ENCODE measurements around the gene AP4E1. TPM values are rescaled to one million over a fixed set of nuclear protein-coding genes. Genes with fewer than 3 reads are reported as not detected.
"Not testable (repeated sequence)": the region's sequence is repeated elsewhere in the genome, so short reads cannot be mapped to it uniquely, and the experiment has no call there.

The AP4E1 gene
- polyA plus RNA-seq, 3 donors, result 6.9 to 9.9 (median 9.2) TPM

DNA sequence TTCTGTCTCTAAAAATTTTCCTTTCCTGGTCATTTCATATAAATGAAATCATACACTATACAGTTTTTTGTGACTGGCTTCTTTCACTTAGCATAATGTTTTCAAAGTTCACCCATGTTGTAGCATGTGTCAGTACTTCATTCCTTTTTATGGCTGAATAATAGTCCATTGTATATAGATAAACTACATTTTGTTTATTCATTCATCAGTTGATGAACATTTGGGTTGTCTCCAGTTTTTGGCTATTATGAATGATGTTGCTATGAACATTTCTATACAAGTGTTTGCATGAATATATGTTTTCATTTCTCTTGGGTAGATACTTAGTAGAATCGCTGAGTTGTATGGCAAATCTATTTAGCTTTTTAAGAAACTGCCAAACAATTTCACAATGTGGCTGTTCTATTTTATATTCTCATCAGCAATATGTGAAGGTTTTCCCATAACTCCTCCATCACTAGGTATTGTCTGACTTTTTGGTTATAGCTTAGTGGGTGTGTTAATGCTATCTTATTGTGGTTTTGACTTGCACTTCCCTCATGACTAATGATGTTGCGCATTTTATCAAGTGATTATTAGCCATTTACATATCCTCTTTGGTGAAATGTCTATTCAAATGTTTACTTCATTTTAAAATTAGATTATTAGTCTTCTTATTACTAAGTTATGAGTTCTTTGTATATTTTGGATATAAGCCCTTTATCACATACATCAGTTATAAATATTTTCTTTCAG lies 21.7 kb upstream of the AP4E1 start:
- no peak for DNase-seq

DNA sequence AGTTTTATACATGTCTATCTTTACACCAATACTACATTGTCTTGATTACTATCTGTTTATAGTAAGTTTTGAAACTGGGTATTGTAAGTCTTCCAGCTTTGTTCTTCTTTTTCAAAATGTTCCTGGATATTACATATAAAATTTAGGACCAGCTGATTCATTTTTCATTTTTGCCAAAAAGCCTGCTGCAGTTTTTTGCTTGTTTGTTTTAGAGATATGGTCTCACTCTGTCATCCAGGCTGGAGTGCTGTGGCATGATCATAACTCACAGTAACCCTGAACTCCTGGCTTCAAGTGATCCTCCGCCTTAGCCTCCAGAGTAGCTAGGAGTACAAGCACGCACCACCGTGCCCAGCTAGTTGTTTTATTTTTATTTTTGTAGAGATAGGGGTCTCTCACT lies 20.4 kb upstream of the AP4E1 start:
- no peak for DNase-seq

DNA sequence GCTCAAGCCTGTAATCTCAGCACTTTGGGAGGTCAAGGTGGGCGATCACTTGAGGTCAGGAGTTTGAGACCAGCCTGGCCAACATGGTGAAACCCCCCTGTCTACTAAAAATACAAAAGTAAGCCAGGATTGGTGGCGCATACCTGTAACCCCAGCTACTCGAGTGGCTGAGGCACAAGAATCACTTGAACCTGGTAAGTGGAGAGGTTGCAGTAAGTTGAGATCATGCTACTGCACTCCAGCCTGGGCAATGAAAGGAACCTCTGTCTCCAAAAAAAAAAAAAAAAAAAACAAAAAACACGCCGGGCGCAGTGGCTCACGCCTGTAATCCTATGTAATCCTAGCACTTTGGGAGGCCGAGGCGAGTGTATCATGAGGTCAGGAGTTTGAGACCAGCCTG lies 18.9 kb upstream of the AP4E1 start:
- DNase-seq, result no peak

- DNase-seq, result no peak
These were observed 17.7 kb upstream of the AP4E1 start for GRCh38 chr15:50890751-50891150.

DNA sequence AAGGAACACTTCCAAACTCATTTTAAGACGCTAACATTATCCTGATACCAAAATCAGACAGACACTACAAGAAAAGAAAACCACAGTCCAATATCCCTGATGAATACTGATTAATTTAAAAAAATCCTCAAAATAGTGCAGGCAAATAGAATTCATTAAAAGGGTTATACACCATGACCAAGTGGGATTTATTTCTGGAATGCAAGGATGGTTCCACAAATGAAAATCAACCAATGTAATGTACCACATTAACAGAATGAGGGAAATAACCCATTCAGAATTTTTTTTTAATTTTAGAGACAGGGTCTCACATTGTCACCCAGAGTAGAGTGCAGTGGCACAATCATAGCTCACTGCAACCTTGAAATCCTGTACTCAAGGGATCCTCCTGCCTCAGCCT lies 17.3 kb upstream of the AP4E1 start:
- no peak for DNase-seq

- no peak for DNase-seq
These were observed 14.5 kb upstream of the AP4E1 start for GRCh38 chr15:50893976-50894375.

GRCh38 chr15:50901390-50901789 lies 7.1 kb upstream of the AP4E1 start:
- DNase-seq, result not testable (repeated sequence)

DNA sequence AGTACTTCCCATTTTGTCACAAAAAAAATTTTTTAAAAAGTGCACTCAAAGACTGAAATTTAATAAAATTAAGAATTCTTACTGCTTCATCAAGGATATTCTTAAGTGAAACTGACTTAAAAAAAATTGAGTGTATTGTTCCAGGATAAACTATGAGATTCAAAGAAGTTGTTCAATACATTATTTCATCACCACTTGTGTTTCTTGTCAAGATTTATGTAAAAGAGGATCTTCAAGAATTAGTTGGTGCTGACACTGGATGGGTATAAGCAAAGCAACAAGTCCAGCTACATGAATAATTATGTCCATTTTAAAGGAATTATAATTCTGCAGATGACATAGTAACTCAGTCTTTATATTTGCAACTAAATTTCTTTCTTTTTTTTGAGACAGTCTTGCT lies 4.3 kb upstream of the AP4E1 start:
- DNase-seq, result no peak

- no peak for DNase-seq
These were observed 3.4 kb upstream of the AP4E1 start for GRCh38 chr15:50905055-50905454.

GRCh38 chr15:50906954-50907600 lies 1.4 kb upstream of the AP4E1 start:
- DNase-seq, result no peak

DNA sequence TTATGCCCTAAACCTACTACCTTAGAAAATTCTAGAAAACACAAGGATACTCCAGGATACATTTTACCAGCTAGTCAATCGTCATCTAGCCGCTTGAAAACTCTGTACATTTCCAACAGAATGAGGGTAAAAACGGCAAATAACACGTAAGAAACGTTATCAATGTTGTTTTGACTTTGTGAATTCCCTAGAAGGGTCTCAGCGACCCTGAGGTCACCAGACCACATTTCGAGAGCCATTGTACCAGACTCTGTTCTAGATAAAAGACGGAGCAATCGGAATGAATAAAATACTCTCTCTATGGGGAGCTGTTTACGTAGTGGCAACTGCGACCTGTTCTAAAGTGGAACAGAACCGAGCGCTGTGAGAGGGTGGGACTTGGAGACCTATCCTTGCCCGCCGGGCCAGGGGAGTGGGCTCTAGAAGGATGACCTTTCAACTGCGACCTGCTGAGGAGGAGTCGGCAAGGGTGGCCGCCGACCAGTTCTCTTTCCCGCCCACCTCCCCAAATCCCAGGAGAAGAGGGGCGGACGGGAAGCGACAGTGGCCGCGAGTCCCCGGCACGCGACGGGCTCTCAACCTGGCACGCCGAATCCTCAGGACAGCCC lies 778 bp upstream of the AP4E1 start:
- peak; percentile 34 for DNase-seq

DNA sequence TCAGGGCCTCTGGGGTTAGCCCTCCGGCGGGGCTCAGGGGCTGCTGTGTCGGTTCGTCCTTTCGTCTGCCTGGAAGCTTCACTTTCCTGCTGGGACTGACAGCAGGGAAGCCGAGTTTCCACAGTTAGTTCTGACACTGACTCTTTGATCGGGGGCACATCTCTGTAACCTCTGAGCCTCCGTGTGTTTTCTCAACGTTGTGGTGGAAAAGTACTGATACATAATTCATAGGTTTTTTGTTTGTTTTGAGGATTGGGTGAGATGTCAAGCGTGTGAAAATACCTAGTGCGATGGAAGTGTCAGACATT lies 481 bp downstream of the AP4E1 start:
- DNase-seq, result peak; percentile 20

DNA sequence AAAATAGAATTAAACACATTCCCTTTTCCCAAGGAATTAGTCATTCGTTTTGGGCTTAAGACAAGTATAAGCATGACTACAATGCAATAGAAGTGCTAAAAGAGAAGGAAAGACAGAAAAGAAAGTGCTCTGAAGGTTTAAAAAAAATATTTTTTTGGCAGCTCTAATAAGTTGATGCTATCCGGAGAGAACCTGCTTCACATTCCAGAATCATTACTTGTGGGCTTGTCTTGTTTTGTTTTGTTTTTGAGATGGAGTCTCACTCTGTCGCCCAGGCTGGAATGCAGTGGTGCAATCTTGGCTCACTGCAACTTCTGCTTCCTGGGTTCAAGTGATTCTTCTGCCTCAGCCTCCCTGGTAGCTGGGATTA lies 1.9 kb downstream of the AP4E1 start:
- not testable (repeated sequence) for DNase-seq

- no peak for DNase-seq
These were observed 2.5 kb downstream of the AP4E1 start for GRCh38 chr15:50911001-50911400.

DNA sequence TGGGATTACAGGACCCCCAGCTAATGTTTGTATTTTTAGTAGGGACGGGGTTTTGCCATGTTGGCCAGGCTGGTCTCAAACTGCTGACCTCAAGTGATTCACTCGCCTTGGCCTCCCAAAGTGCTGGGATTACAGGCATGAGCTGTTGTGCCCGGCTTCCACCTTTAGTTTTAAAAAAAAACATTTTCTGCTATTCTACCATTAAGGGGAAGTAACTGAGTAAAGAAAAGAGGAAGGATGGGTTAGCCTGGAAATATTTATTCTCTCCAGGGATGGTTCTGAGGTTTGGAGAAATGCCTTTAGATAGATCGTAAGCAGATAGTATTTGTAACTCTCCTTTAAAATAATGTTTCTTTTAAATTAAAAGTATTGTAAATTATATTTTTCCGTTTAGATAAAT lies 3.1 kb downstream of the AP4E1 start:
- DNase-seq, result no peak

- DNase-seq, result no peak
These were observed 7.9 kb downstream of the AP4E1 start for GRCh38 chr15:50916400-50916799.

DNA sequence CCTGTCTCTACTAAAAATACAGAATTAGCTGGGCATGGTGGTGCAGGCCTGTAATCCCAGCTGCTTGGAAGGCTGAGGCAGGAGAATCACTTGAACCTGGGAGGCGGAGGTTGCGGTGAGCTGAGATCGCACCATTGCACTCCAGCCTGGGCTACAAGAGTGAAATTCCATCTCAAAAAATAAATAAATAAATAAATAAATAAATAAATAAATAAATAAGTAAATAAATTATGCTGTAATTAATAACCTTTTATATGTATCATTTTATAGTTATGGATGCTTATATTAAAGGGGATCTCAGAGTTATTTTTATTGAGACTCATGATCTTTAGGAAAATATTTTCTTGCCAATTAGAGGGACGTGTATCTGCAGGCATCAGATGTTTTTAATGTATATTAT lies 10.9 kb downstream of the AP4E1 start:
- DNase-seq, result not testable (repeated sequence)

DNA sequence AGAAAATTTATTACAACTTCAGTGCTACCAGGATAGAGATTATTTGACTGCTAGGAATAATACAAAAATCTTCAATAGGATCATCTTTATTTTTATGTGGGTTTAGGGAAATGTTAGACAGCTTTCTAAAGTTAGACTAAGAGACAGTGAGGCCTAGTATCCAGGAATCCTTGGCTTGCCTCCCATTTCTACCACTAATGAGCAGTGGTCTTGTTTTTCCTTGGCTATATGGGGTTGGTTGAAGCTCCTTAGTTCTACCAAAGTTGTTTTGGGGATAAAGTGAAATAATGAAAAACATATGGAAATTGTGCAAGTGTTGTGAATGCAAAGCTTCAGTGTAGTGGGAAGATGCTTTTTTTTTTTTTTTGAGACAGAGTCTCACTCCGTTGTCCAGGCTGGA lies 16.8 kb downstream of the AP4E1 start:
- DNase-seq, result no peak

- no peak for DNase-seq
These were observed 20.6 kb downstream of the AP4E1 start for GRCh38 chr15:50929062-50929461.

- no peak for DNase-seq
These were observed 22.3 kb downstream of the AP4E1 start for GRCh38 chr15:50930792-50931191.

GRCh38 chr15:50933341-50933740 lies 24.9 kb downstream of the AP4E1 start:
- no peak for DNase-seq

DNA sequence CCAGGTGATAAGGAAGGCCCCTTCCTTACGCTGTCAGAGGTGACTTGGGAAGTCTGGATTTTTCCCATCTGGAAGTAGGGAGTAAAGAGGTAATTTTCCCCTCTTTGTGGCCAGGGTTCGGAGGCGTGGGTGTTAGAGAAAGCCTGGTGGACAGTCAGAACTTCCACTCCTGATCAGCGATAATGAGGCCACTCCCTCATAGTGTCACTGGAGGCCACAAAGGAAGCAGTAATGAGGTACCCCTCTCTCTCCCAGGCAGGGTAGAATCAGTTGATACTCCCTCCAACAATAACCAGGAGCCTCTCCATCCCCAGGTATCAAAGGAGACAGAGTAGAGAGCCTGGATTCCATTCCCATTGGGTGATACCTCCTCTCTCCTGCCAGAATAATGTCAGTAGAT lies 30.0 kb downstream of the AP4E1 start:
- no peak for DNase-seq

DNA sequence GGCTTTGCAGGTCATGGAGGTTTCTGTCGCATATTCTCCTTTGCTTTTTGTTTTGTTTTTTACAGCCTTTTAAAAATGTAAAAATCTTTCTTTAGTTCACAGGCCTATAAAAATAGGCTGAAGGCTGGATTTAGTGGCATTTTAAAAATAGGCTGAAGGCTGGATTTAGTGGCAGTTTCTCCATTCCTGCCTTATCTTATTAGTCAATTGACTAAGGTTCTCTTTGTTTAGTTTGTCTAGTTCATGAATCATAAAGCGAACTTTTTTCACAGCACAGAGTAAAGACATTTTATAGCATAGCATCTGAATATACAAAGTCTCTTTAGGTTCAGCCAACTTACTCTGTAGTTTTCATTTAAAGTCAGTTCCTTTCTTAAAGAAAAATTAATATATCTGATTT lies 31.4 kb downstream of the AP4E1 start:
- DNase-seq, result no peak

- no peak for DNase-seq
These were observed 32.0 kb downstream of the AP4E1 start for GRCh38 chr15:50940506-50940905.

Measured in renal pelvis (tissue), 4 donors.